ENCODE data around the gene ZNF106. TPM values are rescaled to one million over a fixed set of nuclear protein-coding genes. Genes with fewer than 3 reads are reported as not detected.

The ZNF106 gene
- 37.2 and 38.1 TPM in 2 replicates for total RNA-seq

GRCh38 chr15:42490671-42491538, at the start of gene ZNF106:
Gene ZNF106, minus strand, starts transcription at chr15:42491141. Its CDS starts 18,852 bp downstream, at chr15:42472289.

GRCh38 chr15:42495361-42496212, 4.6 kb upstream of the ZNF106 start, which contains the start of gene SNAP23:
Gene SNAP23, plus strand, starts transcription at chr15:42495634. Its CDS starts 16,213 bp downstream, at chr15:42511847.

Small RNA genes lying within 50 kb of the gene (small RNA-seq; reads per million reads assigned to genes)
- not detected for gene RNU6-188P

Other genes starting within 250 kb of the ZNF106 start
- 29.5 and 31.4 TPM in 2 replicates for gene GANC, start 217.9 kb downstream of the ZNF106 start, total RNA-seq
- 70.3 and 91.9 TPM in 2 replicates for gene TMEM87A, start 217.7 kb downstream of the ZNF106 start, total RNA-seq
- gene CAPN3, start 131.6 kb downstream of the ZNF106 start, total RNA-seq, result 2.0 and 5.1 TPM in 2 replicates
- 68.6 and 109 TPM in 2 replicates for gene SNAP23, start 4.5 kb upstream of the ZNF106 start, total RNA-seq
- gene LRRC57, start 57.7 kb upstream of the ZNF106 start, total RNA-seq, result 21.7 and 22.8 TPM in 2 replicates
- gene HAUS2, start 57.7 kb upstream of the ZNF106 start, total RNA-seq, result 18.1 and 35.9 TPM in 2 replicates
- gene STARD9, start 84.5 kb upstream of the ZNF106 start, total RNA-seq, result 3.5 and 11.0 TPM in 2 replicates
- gene CDAN1, start 246.0 kb upstream of the ZNF106 start, total RNA-seq, result 7.3 and 12.2 TPM in 2 replicates

Measured in placental epithelial cell (primary cell).